IPS-NIHi11 (cell line): ENCODE results near the gene PAPOLB.
"Not testable (repeated sequence)": the region's sequence is repeated elsewhere in the genome, so short reads cannot be mapped to it uniquely, and the experiment has no call there.

ENCODE experiments used
- DNase-seq: peaks from one replicate; pipeline ENCODE4 v3.0.0; 2012; ENCODE audit warnings: mixed read lengths, low spot score

Gene PAPOLB

DNA sequence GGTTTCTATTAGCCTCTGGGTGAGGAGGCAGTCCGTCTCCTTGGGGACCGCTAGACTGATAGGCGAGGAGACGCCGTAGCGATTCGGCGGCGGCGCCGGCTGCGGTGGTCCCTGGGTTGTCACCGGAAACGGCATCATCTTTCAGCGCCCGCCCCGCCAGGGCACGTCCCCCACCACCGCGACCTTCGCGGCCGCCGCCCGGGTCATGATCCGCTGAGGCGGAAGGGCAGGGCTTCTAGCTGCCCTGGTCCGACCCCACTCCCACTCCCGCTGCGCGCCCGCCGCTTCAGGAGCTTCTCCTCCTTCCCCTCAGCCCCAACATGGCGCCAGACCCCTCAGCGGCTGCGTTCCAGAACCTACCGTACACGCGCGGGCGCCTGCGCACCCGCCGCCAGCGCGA, at the start of gene PAPOLB:
TSS of gene PAPOLB (minus strand) at position 358 of the 400 bp plus-strand sequence. CDS start at position 138, 220 bp downstream.
- DNase-seq = peak; percentile 62

DNA sequence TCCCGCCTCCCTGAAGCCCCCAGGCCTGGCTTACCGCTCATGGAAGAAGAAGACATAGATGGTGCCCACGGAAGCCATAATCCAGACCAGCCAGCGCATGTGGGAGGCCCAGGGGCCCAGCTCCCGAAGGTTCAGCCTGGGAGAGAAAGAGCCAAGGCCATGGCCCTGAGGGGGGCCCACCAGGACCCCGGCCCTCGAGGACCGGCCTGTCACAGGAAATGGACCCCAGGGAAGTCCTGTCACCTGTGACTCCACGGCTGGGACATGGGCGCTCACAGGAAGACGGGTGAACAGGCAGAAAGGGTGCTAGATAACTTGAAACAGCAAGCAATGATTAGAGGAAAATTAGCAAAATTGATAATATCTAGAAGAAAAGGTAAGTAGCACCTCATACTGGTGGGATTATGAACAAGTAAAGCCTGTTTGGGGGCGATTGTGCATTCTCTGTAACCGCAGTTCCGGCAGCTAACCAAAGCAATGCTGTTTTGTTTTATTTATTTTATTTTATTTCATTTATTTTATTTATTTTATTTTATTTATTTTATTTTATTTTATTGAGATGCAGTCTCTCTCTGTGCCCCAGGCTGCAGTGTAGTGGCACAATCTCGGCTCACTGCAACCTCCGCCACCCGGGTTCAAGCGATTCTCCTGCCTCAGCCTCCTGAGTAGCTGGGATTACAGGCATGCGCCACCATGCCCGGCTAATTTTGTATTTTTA, 49.4 kb upstream of the PAPOLB start:
- DNase-seq = no peak

DNA sequence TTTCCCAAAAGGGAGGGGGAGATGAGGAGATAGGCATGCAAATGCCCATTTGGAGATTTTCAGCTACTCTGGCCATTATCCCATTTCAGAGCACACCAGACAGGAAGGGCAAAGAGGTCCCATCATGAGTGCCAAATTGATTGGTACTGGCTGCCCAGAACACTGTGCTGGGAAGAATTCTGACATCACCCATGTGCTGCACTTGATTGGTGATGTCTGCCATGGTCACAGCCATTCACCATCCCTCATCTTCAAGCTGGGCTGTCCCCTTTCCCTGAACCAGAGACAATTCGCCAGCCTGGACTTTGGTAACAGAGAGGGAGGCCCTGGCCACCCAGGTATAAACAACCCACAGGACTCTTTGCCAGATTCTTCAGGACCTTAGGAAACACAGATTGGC, 44.9 kb upstream of the PAPOLB start:
- DNase-seq = no peak

DNA sequence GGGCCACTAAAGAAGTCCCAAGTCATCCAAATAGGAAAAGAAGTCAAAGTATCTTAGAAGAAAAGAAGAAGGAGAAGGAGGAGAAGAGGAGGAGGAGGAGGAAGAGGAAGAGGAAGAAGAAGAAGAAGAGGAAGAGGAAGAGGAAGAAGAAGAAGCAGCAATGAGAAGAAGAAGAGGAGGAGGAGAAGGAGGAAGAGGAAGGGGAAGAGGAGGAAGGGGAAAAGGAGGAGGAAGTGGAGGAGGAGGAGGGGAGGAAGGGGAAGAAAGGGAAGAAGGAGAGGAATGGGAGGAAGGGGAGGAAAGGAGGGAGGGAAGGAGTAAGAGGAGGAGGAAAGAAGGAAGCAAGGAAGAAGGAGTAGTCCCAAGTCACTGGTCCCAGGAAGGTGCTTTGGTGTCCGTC, 43.3 kb upstream of the PAPOLB start:
- DNase-seq = no peak

DNA sequence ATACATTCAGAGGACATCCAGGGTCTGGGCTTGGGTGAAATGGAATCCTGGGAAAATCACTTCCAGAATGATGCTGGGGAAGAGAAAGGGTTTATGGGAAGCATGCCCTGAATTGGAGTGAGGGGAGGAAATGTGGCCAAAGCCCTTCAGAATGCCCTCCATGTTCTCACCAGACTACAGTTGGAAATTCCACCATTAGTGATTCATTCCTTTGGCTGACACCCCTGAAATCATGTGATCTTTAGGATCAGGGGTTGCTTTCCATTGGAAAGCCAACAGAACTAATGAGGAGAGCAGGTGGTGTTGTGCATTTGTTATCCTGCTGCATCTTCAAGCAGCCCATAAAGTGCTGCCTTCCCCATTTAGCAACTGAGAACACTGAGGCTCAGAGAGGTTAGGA, 42.5 kb upstream of the PAPOLB start:
- DNase-seq = no peak

DNA sequence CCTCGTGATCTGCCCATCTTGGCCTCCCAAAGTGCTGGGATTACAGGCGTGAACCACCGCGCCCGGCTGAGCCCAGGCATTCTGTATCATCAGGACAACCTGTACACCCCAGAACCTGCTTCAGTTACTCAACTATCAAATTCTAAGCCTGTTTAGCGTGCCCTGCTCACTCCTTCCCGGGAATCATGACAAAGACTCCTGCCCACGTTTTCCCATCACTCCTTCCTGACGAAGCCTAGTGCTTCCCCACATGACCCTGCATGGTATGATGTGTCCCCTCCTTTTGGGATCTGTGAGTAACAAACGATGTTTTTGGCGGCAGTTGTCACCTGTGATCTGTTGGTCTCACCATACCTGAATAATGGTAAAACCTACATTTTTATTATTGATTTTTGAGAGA, 33.9 kb upstream of the PAPOLB start:
- no peak for DNase-seq

DNA sequence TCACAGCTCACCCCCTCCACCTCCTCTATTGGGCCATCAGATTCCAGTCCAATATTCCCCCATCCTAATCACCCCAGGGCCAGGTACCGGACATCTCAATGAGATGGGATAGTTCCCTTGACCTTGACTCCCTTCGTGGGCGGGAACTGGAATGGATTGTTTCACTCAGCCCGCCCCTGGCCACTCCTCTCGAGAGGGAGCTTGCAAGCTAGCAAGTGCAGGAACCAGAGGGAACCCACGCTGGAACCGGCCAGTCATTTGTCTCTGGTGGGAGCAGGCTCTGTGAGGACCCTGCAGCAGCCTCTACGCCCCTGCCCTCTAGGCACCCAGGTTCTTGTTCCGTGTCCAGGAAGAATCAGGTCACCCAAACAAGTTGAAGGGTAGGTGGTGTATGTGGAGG, 32.7 kb upstream of the PAPOLB start:
- DNase-seq = no peak

DNA sequence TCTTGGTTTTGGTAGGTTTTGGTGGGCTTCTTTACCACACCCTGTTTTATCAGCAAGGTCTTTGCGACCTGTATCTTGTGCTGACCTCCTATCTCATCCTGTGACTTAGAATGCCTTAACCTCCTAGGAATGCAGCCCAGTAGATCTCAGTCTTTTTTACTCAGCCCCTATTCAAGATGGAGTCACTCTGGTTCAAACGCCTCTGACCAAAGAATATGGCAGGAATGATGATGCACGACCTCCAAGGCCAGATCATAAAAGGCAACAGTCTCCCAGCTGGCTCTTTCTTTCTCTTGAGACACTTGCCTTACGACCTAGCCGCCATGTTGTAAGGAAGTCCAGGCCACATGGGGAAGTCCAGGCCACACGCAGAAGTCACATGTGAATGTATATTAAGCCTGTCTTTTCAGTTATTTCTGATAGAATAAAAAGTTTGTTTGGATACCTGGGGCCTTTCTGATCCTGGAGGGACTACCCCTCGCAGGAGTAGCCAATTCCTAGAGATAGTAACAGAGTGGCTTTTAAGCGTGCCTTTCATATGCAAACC, 32.2 kb upstream of the PAPOLB start:
- no peak for DNase-seq

DNA sequence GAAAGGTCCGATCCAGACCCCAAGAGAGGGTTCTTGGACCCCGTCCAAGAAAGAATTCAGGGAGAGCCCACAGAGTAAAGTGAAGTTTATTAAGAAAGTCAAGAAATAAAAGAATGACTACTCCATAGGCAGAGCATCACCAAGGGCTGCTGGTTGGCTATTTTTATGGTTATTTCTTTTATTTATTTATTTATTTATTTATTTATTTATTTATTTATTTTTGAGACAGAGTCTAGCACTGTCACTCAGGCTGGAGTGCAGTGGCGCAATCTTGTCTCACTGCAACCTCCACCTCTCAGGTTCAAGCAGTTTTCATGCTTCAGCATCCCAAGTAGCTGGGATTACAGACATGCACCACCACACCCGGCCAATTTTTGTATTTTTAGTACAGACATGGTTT, 31.4 kb upstream of the PAPOLB start:
- DNase-seq = not testable (repeated sequence)

DNA sequence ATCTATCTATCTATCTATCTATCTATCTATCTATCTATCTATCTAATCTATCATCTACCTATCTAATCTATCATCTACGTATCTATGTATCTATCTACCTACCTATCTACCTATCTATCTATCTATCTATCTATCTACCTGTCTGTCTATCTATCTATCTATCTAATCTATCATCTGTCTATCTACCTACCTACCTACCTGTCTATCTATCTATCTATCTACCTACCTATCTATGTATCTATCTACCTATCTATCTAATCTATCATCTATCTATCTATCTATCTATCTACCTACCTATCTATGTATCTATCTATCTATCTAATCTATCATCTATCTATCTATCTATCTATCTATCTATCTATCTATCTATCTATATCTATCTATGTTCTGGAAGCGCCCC, 29.7 kb upstream of the PAPOLB start:
- not testable (repeated sequence) for DNase-seq

DNA sequence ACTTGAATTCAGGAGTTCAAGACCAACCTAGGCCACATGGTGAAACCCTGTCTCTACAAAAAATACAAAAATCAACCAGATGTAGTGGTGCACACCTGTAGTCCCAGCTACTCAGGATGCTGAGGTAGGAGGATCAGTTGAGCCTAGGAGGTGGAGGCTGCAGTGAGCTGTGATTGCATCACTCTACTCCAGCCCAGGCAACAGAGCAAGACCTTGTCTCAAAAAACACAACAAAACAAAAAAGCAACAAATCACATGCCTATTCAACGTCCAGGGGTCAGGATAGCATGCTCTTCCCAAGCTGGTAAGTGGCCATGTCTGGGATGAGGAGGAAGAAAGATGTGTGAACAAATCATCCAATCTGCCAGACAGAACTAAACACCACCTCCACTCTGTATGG, 27.9 kb upstream of the PAPOLB start:
- DNase-seq = no peak

DNA sequence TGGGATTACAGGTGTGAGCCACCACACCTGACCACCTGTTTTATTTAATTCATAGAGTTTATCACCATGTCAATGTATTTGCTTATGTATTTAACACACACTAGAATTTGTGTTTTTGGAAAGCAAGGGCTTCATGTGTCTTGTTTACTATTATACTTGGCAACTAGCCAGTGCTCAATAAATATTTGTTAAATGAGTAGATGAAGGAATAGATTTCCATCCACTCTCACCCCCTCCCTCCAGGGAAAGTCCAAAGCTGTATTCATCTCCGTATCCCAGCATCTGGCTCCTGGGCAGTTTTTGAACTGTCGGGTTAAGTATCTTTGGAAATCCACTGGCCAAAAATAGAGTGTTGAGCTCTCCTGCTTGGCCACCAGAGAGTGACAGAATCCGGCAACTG, 26.3 kb upstream of the PAPOLB start:
- no peak for DNase-seq

DNA sequence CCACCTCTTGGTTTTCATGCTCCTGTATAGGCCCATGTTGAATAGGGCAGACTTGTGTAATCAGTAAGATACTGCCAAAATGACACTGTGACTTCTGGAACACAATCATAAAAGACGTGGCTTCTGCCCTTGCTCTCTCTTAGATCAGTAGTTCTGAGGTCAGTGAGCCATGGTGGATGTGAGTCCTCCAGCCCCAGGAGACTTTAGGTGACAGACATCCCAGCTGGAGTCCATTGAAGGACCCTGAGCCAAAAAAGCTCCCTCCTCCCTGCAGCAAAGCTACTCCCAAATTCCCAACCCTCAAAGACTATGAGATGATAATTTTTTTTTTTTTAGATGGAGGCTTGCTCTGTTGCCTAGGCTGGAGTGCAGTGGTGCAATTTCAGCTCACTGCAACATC, 24.8 kb upstream of the PAPOLB start:
- DNase-seq = no peak

DNA sequence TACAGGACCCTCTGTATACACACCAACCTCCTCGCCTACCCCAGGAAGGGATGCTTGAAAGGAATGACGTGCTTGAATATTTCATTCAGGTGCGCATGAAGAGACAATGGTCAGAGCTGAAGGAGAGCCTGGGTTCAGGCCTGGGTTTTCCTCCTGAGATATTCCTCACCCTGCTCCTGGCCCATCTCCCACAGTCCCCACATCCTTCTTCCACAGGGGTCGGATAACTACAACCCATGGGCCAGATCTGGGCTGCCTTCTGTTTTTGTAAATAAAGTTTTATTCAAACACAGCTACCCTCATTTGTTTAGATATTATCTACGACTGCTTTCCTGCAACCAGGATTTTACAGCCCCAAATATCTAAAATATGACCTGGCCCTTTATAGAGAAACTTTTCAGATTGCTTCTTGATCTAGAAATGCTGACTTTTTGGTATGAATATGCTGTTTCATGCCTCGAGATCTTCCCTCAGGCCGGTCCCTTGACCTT, 23.5 kb upstream of the PAPOLB start:
- no peak for DNase-seq

DNA sequence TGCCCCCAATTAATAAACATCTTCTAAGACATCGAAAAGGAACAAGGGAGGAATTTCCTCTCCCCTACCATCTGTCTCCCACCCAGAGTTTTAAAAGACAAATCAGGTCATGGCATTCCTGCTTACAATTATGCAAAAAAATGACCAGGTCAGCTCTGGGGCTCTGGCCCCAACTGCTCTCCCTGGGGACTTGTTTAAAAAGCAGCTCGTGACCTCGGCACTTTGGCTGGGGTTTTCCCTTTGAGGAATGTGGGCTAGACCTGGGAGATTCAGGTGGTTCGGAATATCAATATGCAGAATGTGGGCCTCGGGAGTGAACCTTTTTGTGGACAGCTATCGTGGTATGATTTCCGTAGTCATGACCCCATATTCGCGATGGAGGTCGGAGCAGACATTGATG, 22.3 kb upstream of the PAPOLB start:
- no peak for DNase-seq

DNA sequence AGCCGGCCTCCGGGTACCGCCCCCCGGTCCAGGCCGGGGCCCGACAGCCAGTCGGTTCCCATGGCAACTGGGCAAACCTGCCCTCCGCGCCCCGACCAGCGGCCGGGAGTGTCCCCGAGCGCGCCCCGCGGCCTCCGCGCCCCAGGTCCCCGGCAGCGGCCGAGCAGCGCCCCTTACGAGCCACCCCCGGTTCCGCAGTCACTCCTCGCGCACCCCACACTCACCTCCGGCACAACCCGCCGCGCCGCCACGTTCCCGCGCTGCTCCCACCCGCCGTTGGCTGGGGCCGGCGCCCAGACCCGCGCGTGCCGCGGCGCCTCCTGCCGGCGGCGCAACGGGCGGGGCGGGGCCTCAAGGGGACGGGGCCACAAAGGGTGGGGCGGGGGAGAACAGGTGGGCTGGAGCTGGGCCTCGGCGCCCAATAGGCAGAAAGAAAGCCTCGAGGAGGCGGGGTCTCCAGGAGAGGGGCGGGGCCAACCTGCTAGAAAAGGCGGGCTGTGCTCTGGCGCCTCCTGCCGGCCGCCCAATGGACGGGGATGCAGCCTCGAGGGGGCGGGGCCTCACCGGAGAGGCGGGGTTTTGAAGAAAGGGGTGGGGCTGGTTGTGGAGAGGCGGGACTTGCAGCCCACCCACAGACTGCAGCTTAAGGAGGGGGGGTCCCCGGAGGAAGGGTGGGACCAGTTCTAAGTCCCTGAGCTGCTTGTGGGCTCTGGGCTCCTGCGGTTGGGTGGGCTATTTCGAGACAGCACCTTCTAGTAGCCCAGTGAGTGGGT, 21.7 kb upstream of the PAPOLB start, which contains the start of gene RADIL:
TSS of gene RADIL (minus strand) at position 345 of the 773 bp plus-strand sequence. CDS start 5,577 bp downstream, outside the sequence.
- peak; percentile 99 for DNase-seq

DNA sequence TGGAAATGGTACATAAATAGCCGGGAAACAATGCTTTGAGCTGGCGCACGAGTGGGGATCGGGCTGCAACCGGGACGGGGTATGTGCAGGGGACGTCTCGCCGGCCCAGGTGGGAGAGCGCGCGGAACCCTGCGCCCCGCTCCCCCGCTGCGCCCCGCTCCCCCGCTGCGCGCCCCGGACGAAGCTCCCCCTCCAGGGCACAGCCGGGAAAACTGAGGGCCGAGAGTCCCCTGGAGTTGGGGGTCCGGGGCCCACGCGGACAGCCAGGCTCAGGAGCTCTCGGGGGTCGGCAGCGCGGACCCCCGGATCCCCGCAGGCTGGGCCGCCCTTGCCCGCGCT, 21.2 kb upstream of the PAPOLB start:
- DNase-seq = no peak

DNA sequence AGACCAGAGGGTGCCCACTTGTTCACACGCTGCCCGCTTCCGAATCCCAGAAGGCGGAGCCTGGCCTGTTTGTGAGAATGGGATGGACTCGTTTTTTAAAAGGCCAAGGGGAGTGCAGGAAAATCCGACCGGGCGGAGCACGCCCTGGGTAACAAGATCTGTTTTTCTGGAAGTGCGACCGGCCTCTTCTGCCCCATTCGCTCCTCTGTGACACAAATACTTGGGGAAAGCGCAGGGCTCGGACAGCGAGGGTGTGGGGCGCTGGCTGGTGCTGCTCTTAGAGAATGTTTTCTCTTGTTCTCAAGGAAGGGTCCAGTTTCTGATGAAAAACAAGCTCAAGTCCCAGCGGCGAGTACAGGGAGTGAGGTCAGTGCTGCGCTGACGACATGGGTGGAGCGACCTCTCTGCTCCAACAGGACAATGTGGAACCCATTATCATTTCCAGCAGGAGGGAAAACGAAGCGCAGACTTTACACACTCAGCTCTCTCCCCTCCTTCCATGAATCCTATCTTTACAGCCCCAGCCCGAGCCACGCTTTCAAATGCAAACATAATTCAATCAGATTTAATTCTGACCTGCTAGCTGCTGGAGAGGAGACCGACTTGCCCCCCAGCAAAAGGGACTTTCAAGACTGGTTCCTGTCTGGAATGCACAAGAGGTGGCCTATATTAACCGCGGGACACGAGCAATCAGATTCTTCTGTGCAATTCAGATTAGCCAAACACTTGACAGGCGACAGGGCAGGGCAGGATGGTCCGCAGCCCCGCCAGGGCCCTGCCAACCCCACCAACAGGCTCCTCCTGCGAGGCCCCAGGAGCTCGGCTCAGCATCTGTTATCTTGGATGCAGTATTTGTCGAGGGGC, 20.6 kb upstream of the PAPOLB start:
- DNase-seq = peak; percentile 55

DNA sequence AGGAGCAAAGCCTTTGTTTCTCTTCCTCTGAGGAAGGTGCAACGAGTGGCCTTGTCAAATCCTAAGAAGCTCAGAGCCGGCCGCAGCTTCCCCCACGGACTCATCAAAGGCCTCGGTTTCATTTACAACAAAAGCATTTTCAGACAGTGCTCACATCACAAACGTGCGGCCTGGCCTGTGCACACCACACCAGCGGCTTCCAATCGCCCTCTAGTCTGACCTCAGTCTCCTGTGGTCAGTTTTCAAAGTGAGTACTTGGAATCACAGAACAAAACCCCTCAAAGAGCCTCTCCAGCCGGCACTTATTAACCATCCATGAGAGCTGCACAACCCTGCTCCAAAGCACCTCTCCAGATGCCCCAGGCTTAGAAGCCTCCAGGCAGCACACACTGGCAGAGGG, 18.4 kb upstream of the PAPOLB start:
- DNase-seq = no peak

DNA sequence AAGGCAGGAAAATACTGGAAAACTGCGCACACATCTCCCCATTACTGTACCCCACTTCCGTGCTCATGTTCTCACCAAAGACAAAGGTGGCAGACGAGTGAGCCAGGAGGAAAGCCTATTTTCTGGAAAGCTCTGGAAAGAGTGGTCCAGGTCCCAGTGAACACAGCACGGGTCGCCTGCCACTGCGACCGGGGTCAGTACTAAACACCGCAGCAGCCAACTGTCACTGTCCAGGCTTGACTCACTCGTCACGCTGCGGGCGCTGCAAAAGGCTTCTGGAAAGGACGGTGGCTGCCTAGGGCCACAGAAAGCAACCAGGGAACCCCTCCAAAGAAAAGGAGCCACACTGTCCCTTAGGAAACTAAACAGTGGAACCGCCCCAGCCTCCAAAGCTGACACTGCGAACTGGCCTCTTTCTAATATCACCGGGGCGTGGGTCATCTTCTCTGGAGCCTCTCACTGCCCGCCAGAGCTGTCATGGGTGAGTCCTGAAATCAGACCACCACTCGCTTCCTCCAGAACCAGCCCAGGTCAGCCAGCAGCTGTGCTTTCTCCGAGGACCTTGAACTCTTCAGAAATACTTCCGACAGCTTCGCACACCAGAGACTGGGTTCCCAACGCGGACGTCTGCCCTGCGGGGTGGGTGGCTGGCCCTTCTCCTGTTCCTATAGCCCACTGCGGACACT, 17.7 kb upstream of the PAPOLB start:
- no peak for DNase-seq
